HCT116 (cell line): Measurements from ENCODE around the gene PWWP2B. TPM values are rescaled to one million over a fixed set of nuclear protein-coding genes. Genes with fewer than 3 reads are reported as not detected.

Source experiments
- ATAC-seq: fragments of 200-7000 bp; cut with Tn5 transposase; 2 replicates; pipeline ENCODE4 v1.9.1; 2020; ENCODE audit warnings: mild to moderate bottlenecking, moderate library complexity
- BruUV-seq: library from RNA; stranded (reverse); fragments of 400-500 nt; replicated peaks from 2 replicates; lab custom pipeline; 2021; lab: Mats Ljungman, UMichigan
- CTCF ChIA-PET: fragments of 300-600 bp; sonication (Branson Sonifier 250); formaldehyde crosslinking; loops from one replicate; lab custom pipeline; 2021; ENCODE audit warnings: antibody characterized with exemption; lab: Charles Lee
- POLR2A ChIA-PET: fragments of 300-600, 350-600 bp; sonication (Branson Sonifier 250); formaldehyde crosslinking; loops from one replicate; lab custom pipeline; 2021; ENCODE audit warnings: antibody characterized with exemption; lab: Charles Lee
- RAD21 ChIA-PET, 2 experiments: fragments of 300-600 bp; sonication (Branson Sonifier 250); formaldehyde crosslinking; loops; one replicate each; lab custom pipeline; 2023; ENCODE audit warnings: low total read pairs in 2 of 2; ENCODE audit not compliant: uncharacterized antibody in 2 of 2, unreplicated experiment in 2 of 2, low non-redundant PET in 1 of 2; lab: Charles Lee
- DNase-seq: peaks from one replicate; pipeline ENCODE4 v3.0.0-alpha.2; 2010; ENCODE audit warnings: low read depth, low spot score
- H2AFZ ChIP-seq: fragments of 200-600 bp; shearing (Covaris generic), sonication (generic); 2 replicates; pipeline ENCODE4 v1.6.1; 2017; ENCODE audit warnings: low read depth, mixed run types, mixed read lengths, antibody characterized with exemption, low read length; ENCODE audit not compliant: poor library complexity, severe bottlenecking
- H3K27ac ChIP-seq: 2 replicates; pipeline ENCODE4 v1.5.1; 2012; ENCODE audit warnings: low read depth, low read length
- H3K27me3 ChIP-seq: fragments of 200-600 bp; sonication (generic); 2 replicates; pipeline ENCODE4 v1.6.1; 2016; ENCODE audit warnings: mixed run types, low read length, mixed read lengths; ENCODE audit not compliant: insufficient read depth
- H3K36me3 ChIP-seq, 2 experiments: fragments of 200-500 bp in 1 of 2; fragments of 200-600 bp in 1 of 2; sonication (Bioruptor generic) in 1 of 2; sonication (generic) in 1 of 2; 2 replicates each; pipeline versions ENCODE4 v1.5.1 to v1.6.1; 2014 to 2016; ENCODE audit warnings: low read length in 2 of 2, inconsistent platforms in 1 of 2, mixed read lengths in 1 of 2, mixed run types in 1 of 2; ENCODE audit not compliant: insufficient read depth in 2 of 2, control insufficient read depth in 1 of 2
- H3K4me1 ChIP-seq, 2 experiments: fragments of 200-600 bp in 1 of 2; sonication (generic) in 1 of 2; 2 replicates each; pipeline versions ENCODE4 v1.5.1 to v1.6.1; 2012 to 2017; ENCODE audit warnings: low read length in 2 of 2, inconsistent platforms in 1 of 2, mild to moderate bottlenecking in 1 of 2, mixed read lengths in 1 of 2, mixed run types in 1 of 2, moderate library complexity in 1 of 2; ENCODE audit not compliant: insufficient read depth in 2 of 2, control insufficient read depth in 1 of 2
- H3K4me2 ChIP-seq: fragments of 200-600 bp; sonication (generic); 2 replicates; pipeline ENCODE4 v1.6.1; 2017; ENCODE audit warnings: mixed run types, low read length, mixed read lengths
- H3K4me3 ChIP-seq, 2 experiments: fragments of 200-600 bp in 1 of 2; sonication (generic) in 1 of 2; replicated peaks in 1 of 2; 2 replicates each; pipeline ENCODE4 v1.5.1; 2011 to 2016; ENCODE audit warnings: low read length in 2 of 2, control low read depth in 1 of 2, low read depth in 1 of 2, mild to moderate bottlenecking in 1 of 2, mixed read lengths in 1 of 2, mixed run types in 1 of 2
- H3K79me2 ChIP-seq: fragments of 200-600 bp; sonication (generic); 2 replicates; pipeline ENCODE4 v1.6.1; 2017; ENCODE audit warnings: mild to moderate bottlenecking, mixed run types, low read length, moderate library complexity, mixed read lengths; ENCODE audit not compliant: insufficient read depth
- H3K9ac ChIP-seq: fragments of 200-600 bp; sonication (generic); 2 replicates; pipeline ENCODE4 v1.6.1; 2016; ENCODE audit warnings: low read length, mixed read lengths
- H3K9me2 ChIP-seq: fragments of 200-600 bp; sonication (generic), shearing (Covaris generic); 2 replicates; pipeline ENCODE4 v1.6.1; 2017; ENCODE audit warnings: mixed run types, mild to moderate bottlenecking, moderate library complexity; ENCODE audit not compliant: insufficient read depth
- H3K9me3 ChIP-seq, 2 experiments: fragments of 200-500 bp in 1 of 2; fragments of 200-600 bp in 1 of 2; sonication (Bioruptor generic) in 1 of 2; sonication (generic) in 1 of 2; 2 replicates each; pipeline ENCODE4 v1.6.1; 2014 to 2017; ENCODE audit warnings: low read length in 2 of 2, mixed read lengths in 2 of 2, inconsistent platforms in 1 of 2, low read depth in 1 of 2, mild to moderate bottlenecking in 1 of 2, mixed run types in 1 of 2, moderate library complexity in 1 of 2; ENCODE audit not compliant: control insufficient read depth in 1 of 2, insufficient read depth in 1 of 2
- H4K20me1 ChIP-seq: fragments of 200-600 bp; sonication (generic), shearing (Covaris generic); 2 replicates; pipeline ENCODE4 v1.6.1; 2017; ENCODE audit warnings: mixed run types, mild to moderate bottlenecking, moderate library complexity; ENCODE audit not compliant: insufficient read depth
- CBX3 ChIP-seq: IDR thresholded peaks from 2 replicates; pipeline ENCODE4 v1.6.1; 2012; ENCODE audit warnings: low read depth
- EGR1 ChIP-seq: IDR thresholded peaks from 2 replicates; pipeline ENCODE4 v1.6.1; 2012; ENCODE audit warnings: low read depth
- EZH2 ChIP-seq: fragments of 200-600 bp; sonication (generic); IDR thresholded peaks from 2 replicates; pipeline ENCODE4 v1.6.1; 2017; ENCODE audit warnings: antibody characterized with exemption, mixed run types
- EZH2phosphoT487 ChIP-seq: fragments of 200-600 bp; IDR thresholded peaks from 2 replicates; pipeline ENCODE4 v1.6.1; 2018; ENCODE audit warnings: antibody characterized with exemption, borderline replicate concordance
- FOSL1 ChIP-seq: IDR thresholded peaks from 2 replicates; pipeline ENCODE4 v1.6.1; 2012; ENCODE audit warnings: low read depth
- JUND ChIP-seq: IDR thresholded peaks from 2 replicates; pipeline ENCODE4 v1.6.1; 2012
- POLR2AphosphoS5 ChIP-seq: IDR thresholded peaks from 2 replicates; pipeline ENCODE4 v1.6.1; 2011; ENCODE audit warnings: mild to moderate bottlenecking, low read depth, low read length, moderate library complexity
- SIN3A ChIP-seq: IDR thresholded peaks from 2 replicates; pipeline ENCODE4 v1.6.1; 2012; ENCODE audit warnings: low read depth
- SRF ChIP-seq: IDR thresholded peaks from 2 replicates; pipeline ENCODE4 v1.6.1; 2012; ENCODE audit warnings: low read depth
- TCF7L2 ChIP-seq: IDR thresholded peaks from 2 replicates; pipeline ENCODE4 v1.7.0; 2011; ENCODE audit warnings: borderline replicate concordance, inconsistent platforms; ENCODE audit not compliant: insufficient read depth, insufficient read length; ENCODE audit errors: extremely low read depth
- intact Hi-C: fragments of 100-400 bp; cut with micrococcal nuclease; formaldehyde crosslinking; loops from 2 replicates; pipeline ENCODE4 v1.10.0; 2022
- total RNA-seq: library from RNA; stranded (reverse); gene quantifications from one replicate; pipeline ENCODE4 v1.2.1, GENCODE V29; 2021; ENCODE audit not compliant: unreplicated experiment
- TF ChIP-seq, protein P1 (sequence below): IDR thresholded peaks from 2 replicates; pipeline ENCODE4 v1.6.1; 2012

PWWP2B gene
- total RNA-seq, 1 experiment from 2014 or later, result 13.9 TPM

DNA sequence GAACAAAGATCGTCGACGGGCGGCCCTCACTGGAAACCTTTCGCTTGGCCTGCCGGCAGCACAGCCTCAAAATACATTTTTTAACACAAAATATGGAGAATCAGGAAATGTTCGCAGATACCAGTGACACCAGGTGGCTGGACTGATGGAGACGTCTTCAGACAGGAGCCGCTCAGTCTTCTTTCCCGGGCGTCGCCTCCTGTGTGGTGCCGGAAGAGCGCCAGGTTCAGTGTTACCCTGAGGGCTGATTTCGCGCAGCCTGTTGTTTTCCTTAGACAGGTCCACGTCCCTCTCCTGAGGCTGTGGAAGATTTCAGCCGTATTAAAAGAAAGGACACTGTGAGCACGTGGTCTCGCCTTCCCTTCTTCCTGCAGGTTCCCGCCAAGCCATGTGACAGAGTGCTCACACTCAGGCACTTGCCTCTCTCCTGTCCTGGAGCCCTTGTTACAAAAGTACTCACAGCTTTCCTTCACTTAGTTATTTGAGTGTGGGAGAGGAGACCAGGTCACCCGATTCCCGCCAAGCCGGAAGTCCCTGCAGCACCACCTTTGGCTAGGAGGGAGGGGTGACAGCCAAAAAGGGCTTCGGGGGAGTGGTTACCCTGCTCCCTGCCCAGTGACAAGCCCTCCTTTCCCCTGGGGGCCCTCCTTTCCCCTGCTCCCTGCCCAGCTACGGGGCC is 21.7 kb upstream of the PWWP2B start:
- H3K9ac ChIP-seq, result no peak overlapping the region
- H3K79me2 ChIP-seq, result no peaks in the 10 kb centered on the region
- no peaks in the 10 kb centered on the region for H4K20me1 ChIP-seq
- RAD21 ChIA-PET, result no interaction called here
- no peak overlapping the region for H2AFZ ChIP-seq
- TF ChIP-seq SRF, result no peak
- no peak for TF ChIP-seq POLR2AphosphoS5
- TF ChIP-seq JUND, result no peak
- no peak for TF ChIP-seq TCF7L2
- no peak for TF ChIP-seq FOSL1
- TF ChIP-seq EZH2phosphoT487, result no peak
- no peak for TF ChIP-seq EZH2
- TF ChIP-seq EGR1, result no peak
- TF ChIP-seq CBX3, result no peak
- TF ChIP-seq SIN3A, result no peak
- POLR2A ChIA-PET, result no interaction called here
- H3K4me1 ChIP-seq, result peaks cover 3 to 6% of the 10 kb centered on the region in 2 experiments; a peak in 3 of 4 replicates
- H3K4me2 ChIP-seq, result no peak overlapping the region
- H3K27ac ChIP-seq, result no peak overlapping the region
- no peaks in the 10 kb centered on the region for H3K27me3 ChIP-seq
- intact Hi-C loops, result no loop called here
- DNase-seq, result no peak
- CTCF ChIA-PET, result no interaction called here
- no peak for ATAC-seq
- no peaks in the 10 kb centered on the region for H3K36me3 ChIP-seq
- no peak overlapping the region for H3K4me3 ChIP-seq
- no peaks in the 10 kb centered on the region for H3K9me2 ChIP-seq
- BruUV-seq, result no TSS peak
- H3K9me3 ChIP-seq, result no peaks in the 10 kb centered on the region

- H3K36me3 ChIP-seq, result no peaks in the 10 kb centered on the region
- H3K4me3 ChIP-seq, result no peak overlapping the region
- ATAC-seq (no peak), DNase-seq (no peak)
- intact Hi-C loops, result no loop called here
- no peak overlapping the region for H3K9ac ChIP-seq
- no peak overlapping the region for H2AFZ ChIP-seq
- no peak overlapping the region for H3K4me2 ChIP-seq
- BruUV-seq, result no TSS peak
- POLR2A ChIA-PET, result no interaction called here
- no peaks in the 10 kb centered on the region for H3K9me2 ChIP-seq
- RAD21 ChIA-PET, result no interaction called here
- H3K27ac ChIP-seq, result no peak overlapping the region
- no peaks in the 10 kb centered on the region for H3K79me2 ChIP-seq
- H3K4me1 ChIP-seq, result peaks cover 3 to 6% of the 10 kb centered on the region in 2 experiments; a peak in 3 of 4 replicates
- H3K9me3 ChIP-seq, result no peaks in the 10 kb centered on the region
- CTCF ChIA-PET, result no interaction called here
- no peaks in the 10 kb centered on the region for H4K20me1 ChIP-seq
- TF ChIP-seq EZH2, result no peak
- TF ChIP-seq, protein P1, sequence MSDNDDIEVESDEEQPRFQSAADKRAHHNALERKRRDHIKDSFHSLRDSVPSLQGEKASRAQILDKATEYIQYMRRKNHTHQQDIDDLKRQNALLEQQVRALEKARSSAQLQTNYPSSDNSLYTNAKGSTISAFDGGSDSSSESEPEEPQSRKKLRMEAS, result no peak
- TF ChIP-seq, all 23 proteins: peak for 0
- no peaks in the 10 kb centered on the region for H3K27me3 ChIP-seq
Measured at GRCh38 chr10:132375795-132376297, 21.2 kb upstream of the PWWP2B start.
